HG02610 (cell line): ENCODE results near the gene GOLIM4.
"Not testable (repeated sequence)": the region's sequence is repeated elsewhere in the genome, so short reads cannot be mapped to it uniquely, and the experiment has no call there.

Experiments used
- ATAC-seq: cut with Tn5 transposase; IDR thresholded peaks from one replicate; pipeline ENCODE4 v1.9.1; 2021; ENCODE audit warnings: mild to moderate bottlenecking, moderate library complexity; ENCODE audit not compliant: unreplicated experiment

GOLIM4 gene

GRCh38 chr3:168073842-168074605 is 21.7 kb downstream of the GOLIM4 start:
- peak; percentile 52 for ATAC-seq

GRCh38 chr3:168072323-168072650 is 23.4 kb downstream of the GOLIM4 start:
- ATAC-seq = no peak

GRCh38 chr3:168071591-168072322 is 24.0 kb downstream of the GOLIM4 start:
- peak; percentile 42 for ATAC-seq

- no peak for ATAC-seq
Measured at GRCh38 chr3:168070919-168071318, 24.8 kb downstream of the GOLIM4 start.

- ATAC-seq = no peak
Measured at GRCh38 chr3:168068346-168068745, 27.4 kb downstream of the GOLIM4 start.

- ATAC-seq = no peak
Measured at GRCh38 chr3:168066882-168067281, 28.8 kb downstream of the GOLIM4 start.

GRCh38 chr3:168065569-168065968 is 30.2 kb downstream of the GOLIM4 start:
- ATAC-seq = no peak

- no peak for ATAC-seq
Measured at GRCh38 chr3:168063122-168063521, 32.6 kb downstream of the GOLIM4 start.

- ATAC-seq = no peak
Measured at GRCh38 chr3:168062679-168063078, 33.0 kb downstream of the GOLIM4 start.

- peak; percentile 93 for ATAC-seq
Measured at GRCh38 chr3:168061332-168061996, 34.3 kb downstream of the GOLIM4 start.

- ATAC-seq = peak; percentile 32
Measured at GRCh38 chr3:168060317-168060716, 35.4 kb downstream of the GOLIM4 start.

- no peak for ATAC-seq
Measured at GRCh38 chr3:168058481-168058880, 37.2 kb downstream of the GOLIM4 start.

- not testable (repeated sequence) for ATAC-seq
Measured at GRCh38 chr3:168056398-168057230, 39.1 kb downstream of the GOLIM4 start.

GRCh38 chr3:168054447-168054846 is 41.3 kb downstream of the GOLIM4 start:
- ATAC-seq = no peak

GRCh38 chr3:168053115-168053514 is 42.6 kb downstream of the GOLIM4 start:
- ATAC-seq = no peak

GRCh38 chr3:168052515-168052914 is 43.2 kb downstream of the GOLIM4 start:
- no peak for ATAC-seq

GRCh38 chr3:168051531-168052471 is 43.9 kb downstream of the GOLIM4 start:
- ATAC-seq = peak; percentile 86

GRCh38 chr3:168051070-168051469 is 44.7 kb downstream of the GOLIM4 start:
- no peak for ATAC-seq

GRCh38 chr3:168049367-168049974 is 46.3 kb downstream of the GOLIM4 start:
- no peak for ATAC-seq
